ENCODE measurements around the gene GALNT16.

- TF ChIP-seq CTCF (IDR thresholded peaks at IDR 0.05; ENCODE audit: poor library complexity) = no peak
- no peak for TF ChIP-seq EZH2phosphoT487 (IDR thresholded peaks at IDR 0.05; ENCODE audit: low read depth, severe bottlenecking, unreplicated experiment)
- no peak for TF ChIP-seq EZH2 (IDR thresholded peaks at IDR 0.05; ENCODE audit: borderline replicate concordance)
Measured at GRCh38 chr14:69320581-69321365, 60.8 kb downstream of the GALNT16 start.
